GM12872 (cell line): ENCODE results near the gene KSR1.

Experiments
- TF ChIP-seq, protein P1 (sequence below): IDR thresholded peaks from 3 replicates; pipeline ENCODE4 v1.5.1; 2011; ENCODE audit warnings: low read depth, mild to moderate bottlenecking, low read length, moderate library complexity; ENCODE audit not compliant: insufficient read depth

KSR1 gene

DNA sequence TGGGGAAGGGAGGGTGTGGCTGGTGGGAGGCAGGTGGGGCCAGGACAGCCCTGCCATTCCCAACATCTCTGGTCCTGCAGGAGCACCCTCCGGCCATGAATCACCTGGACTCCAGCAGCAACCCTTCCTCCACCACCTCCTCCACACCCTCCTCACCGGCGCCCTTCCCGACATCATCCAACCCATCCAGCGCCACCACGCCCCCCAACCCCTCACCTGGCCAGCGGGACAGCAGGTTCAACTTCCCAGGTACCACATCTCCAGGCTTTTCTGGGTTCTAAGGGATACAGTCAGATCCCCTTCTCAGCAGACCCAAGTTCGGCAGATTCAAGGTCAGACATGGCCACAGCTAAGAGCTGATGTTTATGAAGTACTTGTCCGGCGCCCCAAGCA, 140.9 kb downstream of the KSR1 start:
- TF ChIP-seq, protein P1, sequence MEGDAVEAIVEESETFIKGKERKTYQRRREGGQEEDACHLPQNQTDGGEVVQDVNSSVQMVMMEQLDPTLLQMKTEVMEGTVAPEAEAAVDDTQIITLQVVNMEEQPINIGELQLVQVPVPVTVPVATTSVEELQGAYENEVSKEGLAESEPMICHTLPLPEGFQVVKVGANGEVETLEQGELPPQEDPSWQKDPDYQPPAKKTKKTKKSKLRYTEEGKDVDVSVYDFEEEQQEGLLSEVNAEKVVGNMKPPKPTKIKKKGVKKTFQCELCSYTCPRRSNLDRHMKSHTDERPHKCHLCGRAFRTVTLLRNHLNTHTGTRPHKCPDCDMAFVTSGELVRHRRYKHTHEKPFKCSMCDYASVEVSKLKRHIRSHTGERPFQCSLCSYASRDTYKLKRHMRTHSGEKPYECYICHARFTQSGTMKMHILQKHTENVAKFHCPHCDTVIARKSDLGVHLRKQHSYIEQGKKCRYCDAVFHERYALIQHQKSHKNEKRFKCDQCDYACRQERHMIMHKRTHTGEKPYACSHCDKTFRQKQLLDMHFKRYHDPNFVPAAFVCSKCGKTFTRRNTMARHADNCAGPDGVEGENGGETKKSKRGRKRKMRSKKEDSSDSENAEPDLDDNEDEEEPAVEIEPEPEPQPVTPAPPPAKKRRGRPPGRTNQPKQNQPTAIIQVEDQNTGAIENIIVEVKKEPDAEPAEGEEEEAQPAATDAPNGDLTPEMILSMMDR, result no peak

DNA sequence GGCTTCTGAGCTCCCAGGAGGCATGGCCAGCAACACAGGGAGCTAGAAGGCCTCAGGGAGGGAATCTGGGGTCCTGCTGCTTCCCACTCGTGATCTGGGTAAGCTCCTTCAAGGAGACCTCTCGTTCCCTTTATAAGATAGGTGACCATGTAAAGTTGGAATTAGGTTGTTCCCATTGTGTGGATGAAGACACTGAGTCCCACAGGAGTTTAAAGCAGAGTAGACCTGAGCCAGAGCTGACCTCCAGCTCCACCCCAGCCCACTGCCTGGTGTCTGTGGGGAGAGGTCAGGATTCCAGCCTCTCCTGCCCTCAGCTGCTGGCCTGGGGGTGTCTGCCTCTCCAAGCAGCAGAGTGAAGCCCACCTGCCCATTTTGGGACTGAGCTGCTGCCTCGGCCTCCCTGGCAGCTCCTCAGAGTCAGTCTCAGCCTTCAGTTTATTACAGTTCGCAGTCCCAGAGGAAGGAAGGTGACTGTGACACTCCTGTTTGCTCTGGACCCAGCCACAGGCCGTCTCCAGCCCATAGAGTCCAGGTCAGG, 141.6 kb downstream of the KSR1 start:
- TF ChIP-seq, protein P1, result no peak

DNA sequence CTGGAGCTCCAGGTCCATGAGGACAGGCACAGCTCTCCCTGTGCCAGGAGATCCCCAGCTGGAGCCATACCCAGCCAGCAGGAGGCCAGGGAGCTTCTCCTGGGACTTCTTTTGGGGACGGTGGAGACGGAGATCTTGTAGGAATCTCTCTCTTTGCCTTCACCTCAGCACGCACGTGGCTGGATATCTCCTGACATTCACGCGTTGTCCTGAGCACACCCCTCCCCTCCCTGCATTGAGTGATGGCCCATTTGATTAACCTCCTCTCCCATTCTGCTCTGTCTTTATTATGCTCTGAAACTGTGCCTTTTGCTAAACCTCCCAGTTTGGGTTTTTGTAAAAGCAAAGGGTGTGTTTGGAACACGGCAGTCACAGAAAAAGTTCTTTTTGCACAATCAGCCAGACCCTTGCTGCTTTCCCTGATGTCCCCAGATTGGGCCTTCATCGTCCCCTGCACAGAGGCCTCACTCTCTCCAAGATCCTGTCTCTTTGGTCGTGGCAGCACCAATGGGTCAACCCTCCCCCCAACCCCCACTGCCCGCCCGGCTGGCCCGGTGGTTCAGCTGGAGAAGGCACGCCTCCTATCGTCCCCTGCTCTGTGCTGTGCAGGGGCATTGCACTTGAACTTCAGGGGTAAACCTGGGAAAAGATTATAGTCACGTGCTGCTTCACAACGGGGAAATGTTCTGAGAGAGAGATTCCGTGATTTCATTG, 142.2 kb downstream of the KSR1 start:
- TF ChIP-seq, protein P1, result no peak

DNA sequence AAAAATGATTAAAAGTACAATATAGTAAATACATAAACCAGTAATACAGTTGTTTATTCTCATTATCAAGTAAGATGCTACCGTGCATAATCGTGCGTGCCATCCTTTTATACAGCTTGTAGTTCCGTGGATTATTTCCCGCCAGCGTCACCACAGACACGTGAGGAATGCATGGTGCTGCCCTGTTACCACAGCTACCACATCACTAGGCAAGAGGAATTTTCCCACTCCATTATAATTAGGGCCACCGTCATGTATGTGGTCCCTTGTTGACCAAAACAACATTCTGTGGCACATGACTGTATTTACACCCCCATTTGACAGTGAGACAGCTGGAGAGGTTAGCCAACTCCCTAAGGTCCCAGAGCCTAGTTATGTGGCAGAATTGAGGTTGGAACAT, 144.2 kb downstream of the KSR1 start:
- TF ChIP-seq, protein P1, result no peak

DNA sequence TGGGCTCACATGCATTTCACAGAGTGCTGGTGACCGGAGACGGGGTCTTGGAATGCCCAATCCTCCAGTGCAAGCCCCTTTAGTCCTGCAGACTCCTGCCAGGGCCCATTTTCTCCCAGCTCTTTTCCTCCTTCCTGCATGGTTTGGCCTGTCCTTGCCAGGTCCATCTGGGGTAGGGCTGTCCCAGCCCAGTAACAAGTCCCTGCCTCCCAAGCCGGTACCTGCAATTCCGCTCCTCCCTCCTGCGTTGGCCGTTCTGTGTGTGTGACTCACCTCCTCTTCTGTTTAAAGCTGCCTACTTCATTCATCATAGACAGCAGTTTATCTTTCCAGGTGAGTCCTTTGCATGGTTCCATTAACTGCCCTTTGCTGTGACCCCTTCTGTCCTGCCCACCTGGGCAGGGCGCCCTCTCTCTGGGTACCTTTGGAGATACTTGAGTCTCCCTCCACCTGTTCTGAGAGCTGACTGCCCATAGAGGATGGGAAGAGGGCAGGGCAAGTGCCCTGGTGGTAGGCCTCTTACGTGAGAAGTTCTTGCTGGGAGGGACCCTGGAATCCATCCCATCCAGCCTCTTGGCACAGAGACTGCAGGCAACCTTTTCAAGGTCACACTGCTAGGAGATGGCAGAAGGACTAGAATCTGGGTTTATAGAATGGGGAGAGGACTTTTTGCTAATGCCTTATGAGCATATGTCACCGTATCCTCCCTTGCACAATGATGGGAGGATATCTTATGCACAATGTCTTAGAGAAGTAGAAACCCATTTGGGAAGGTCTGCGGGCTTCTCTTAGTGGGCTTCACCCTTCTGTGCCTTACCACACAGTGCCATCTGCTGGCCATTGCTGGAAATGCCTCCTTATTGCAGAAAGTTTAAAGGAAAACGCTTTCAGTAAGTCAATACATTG, 145.1 kb downstream of the KSR1 start:
- TF ChIP-seq, protein P1, result peak; percentile 90

DNA sequence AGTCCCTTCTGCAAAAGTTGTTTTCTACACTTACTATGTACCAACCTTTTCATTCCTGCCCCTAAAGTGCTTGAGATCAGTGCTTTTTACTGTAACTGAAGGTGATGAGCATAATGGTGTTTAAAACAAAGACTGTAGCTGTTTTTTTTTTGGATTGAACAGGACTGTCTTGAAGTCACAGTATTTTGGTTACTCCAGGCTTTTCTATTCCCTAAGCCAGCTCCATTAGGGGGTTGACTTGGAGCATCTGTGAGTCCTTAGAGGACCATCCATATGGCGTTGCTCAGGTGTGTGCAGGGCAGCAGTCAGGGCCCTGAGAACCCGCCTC, 145.7 kb downstream of the KSR1 start:
- TF ChIP-seq, protein P1, result no peak

DNA sequence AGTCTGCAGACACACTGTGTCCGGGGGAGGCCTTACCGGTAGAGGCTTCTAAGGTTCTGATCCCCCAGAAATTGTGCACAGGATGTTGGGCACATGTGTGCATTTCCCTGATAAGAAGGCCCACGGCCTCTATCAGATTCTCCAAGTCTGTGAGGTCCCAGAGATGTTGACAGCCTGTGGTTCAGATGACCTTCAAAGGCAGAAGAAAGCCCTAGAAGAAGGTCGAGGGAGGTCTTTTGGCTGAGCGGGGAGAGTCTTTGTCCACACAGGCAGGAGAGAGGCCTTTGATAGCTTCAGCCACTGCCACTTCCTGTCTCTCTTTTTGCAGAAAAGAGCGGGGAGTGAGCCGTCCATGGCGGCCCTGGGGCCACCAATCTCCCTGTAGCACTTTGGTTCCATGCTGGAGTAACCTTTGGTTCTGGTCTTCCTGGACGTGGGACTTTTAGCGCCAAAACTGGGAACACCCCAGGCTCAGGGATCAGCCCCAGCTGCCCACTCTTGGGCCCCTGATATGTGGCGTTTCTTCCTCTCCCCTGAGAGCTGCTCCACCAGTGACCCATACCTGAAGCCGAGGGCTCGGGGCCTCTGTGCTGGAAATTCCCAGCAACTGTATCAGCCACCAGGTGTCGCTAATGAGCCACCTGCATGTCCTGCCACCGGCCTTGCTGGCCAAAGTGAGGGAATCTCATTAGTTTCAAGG, 146.6 kb downstream of the KSR1 start:
- TF ChIP-seq, protein P1, result peak; percentile 98
